Adrenal gland (tissue), 5 donors: ENCODE measurements around the gene KBTBD4.
"Not testable (repeated sequence)": the region's sequence is repeated elsewhere in the genome, so short reads cannot be mapped to it uniquely, and the experiment has no call there.

Experiments
- CTCF ChIP-seq, 6 experiments: fragments of 450-650 bp in 4 of 6; fragments of 200-600 bp in 2 of 6; sonication (generic) in 1 of 6; IDR thresholded peaks; 1 replicate in 5 of 6; 2 replicates in 1 of 6; pipeline versions ENCODE4 v1.5.1 to v1.8.0; 2016 to 2021; ENCODE audit warnings: antibody characterized with exemption in 6 of 6, mild to moderate bottlenecking in 2 of 6, moderate library complexity in 1 of 6
- POLR2A ChIP-seq, 2 donors: fragments of 450-650 bp; IDR thresholded peaks; one replicate each; pipeline ENCODE4 v1.6.1; 2017; ENCODE audit warnings: antibody characterized with exemption in 2 of 2, mild to moderate bottlenecking in 2 of 2, moderate library complexity in 1 of 2
- donor health status: DM: no; HTN: no; CAD: no.

DNA sequence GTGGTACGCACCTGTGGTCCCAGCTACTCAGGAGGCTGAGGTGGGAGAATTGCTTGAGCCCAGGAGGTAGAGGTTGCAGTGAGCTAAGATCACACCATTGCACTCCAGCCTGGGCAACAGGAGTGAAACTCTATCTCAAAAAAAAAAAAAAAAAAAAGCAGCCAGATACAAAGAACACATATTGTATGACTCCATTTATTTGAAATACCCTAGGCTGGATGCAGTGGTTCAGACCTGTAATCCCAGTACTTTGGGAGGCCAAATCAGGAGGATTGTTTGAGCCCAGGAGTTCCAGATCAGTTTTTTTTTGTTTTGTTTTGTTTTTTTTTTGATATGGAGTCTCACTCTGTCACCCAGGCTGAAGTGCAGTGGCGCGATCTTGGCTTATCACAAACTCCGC, 16.4 kb downstream of the KBTBD4 start:
- not testable (repeated sequence) for TF ChIP-seq POLR2A, CTCF (IDR thresholded peaks at IDR 0.05)
